GM18508 (cell line): ENCODE measurements around the gene KLK12.

Source experiments
- ATAC-seq: cut with Tn5 transposase; IDR thresholded peaks from one replicate; pipeline ENCODE4 v1.9.1; 2021; ENCODE audit warnings: moderate number of reproducible peaks; ENCODE audit not compliant: insufficient read depth, unreplicated experiment

Gene KLK12

GRCh38 chr19:51018745-51019543, 15.9 kb downstream of the KLK12 start:
- no peak for ATAC-seq

DNA sequence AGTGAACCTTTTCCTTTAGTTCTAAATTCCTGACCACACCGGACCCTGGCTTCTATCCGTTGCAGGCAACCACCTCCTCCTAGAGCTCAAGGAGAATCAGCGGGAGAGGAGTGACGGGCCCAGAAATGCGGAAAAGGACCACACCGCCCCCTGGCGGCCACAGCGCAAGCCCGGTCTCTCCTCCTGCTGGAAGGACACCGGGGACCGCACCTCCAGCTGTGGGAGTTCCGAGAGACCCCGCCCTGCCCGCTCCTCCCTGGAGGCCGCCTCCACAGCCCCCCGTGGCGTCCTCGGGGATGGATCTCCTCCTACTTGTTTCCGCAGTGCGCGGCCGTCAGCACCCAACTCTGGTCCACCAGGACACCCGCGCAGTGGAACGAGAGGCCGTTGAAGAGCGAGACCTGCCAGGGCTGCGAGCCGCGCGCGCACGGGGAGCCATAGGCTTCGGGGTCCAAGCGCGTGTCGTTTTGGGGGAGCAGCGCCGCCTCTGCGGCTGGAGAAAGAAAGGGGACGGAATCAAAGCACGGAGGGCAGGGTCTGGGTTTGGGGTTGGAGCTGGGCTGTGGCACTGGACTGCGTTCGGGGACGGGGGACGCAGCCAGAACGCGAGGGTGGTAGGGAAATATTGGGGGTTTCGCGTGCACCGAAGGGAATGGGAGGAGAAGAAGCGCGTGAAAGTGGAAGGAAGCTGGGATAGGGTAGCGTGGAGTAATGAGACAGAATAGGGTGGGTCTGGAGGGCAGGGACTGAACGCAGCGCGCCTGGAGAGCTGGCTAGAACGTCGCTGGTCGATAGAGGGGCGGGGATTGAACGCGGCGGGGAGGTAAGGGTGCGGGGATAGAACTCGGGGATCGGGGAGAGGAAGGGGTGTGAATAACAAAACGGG, 17.8 kb downstream of the KLK12 start:
- ATAC-seq, result no peak

GRCh38 chr19:51015691-51016267, 19.0 kb downstream of the KLK12 start:
- no peak for ATAC-seq

GRCh38 chr19:51014242-51014641, 20.6 kb downstream of the KLK12 start:
- ATAC-seq, result no peak

- no peak for ATAC-seq
Observed at GRCh38 chr19:51012661-51013190, 22.1 kb downstream of the KLK12 start.

- ATAC-seq, result no peak
Observed at GRCh38 chr19:51010066-51010795, 24.6 kb downstream of the KLK12 start.

DNA sequence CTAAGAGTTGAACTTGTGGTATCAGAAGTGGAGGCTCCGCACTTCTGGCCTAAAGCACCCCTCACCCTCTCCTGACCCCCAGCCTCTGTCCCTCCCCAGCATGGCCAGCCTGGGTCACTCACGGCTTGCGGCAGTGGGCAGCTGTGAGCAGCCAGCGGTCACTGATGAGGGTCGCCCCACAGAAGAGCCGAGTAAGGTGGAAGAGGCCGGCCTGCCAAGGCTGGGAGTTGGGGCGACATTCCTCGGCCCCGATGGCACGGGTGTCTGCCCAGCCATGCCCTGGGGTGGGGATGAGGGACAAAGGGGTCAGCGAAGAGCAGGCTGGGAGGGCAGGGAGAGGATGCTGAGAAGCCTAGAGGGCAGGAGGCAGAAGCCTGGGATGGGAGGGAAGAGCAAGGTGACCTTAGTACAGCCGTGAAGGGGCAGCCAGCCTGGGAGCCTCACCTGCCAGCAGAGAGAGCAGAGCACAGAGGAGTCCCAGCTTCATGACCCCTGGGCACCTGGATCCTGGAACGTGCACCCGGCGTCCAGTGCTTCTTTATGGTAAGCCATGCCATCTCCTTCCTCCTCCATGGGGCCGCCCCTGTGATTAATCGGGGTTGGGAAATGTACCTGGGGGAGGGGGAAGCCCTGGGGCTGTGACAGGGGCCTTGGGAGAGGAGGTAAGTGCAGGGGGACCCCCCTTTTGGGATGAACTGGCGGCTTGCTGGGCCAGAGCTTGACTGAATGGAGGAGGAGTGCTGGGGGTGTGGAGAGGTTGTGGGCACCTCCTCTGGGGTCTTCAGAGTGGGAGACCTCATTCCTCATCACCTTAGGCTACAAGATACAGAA, 25.5 kb downstream of the KLK12 start:
- ATAC-seq, result no peak

GRCh38 chr19:51007488-51007887, 27.3 kb downstream of the KLK12 start:
- no peak for ATAC-seq

- no peak for ATAC-seq
Observed at GRCh38 chr19:51006406-51006805, 28.4 kb downstream of the KLK12 start.

DNA sequence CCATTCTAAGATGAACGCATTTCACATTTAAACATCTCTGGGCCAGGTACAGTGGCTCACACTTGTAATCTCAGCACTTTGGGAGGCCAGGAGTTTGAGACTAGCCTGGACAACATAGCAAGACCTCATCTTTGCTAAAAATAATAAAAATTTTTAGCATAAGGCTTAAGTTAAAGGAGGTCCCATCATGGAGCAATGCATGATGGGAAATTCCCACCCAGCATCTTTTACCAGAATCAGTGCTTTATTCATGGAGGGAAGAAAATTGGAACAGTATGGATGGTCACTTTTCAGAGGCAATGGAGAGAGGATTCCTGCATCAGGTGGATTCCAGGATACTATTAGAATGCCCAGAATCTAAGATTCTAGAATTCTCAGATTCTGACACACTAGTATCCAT, 29.6 kb downstream of the KLK12 start:
- ATAC-seq, result no peak

DNA sequence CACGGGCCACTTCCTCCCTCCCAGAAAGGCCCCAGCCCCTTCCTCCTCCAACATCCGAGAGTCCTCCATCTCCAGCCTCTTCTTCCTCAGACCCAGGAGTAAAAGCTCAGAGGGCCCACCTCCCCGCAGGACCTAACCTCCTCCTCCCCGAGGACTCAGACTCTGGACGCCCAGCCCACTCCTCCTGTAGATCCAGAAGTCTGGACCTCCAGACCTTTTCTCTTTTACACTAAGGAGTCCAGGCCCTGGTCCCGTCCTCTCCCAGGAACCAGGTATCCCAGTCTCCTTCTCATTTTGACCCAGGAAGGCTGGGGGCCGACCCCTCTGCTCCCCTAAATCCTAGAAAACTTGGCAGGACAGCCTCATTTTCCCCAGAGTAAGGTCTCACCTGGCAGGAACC, 31.5 kb downstream of the KLK12 start:
- no peak for ATAC-seq

- ATAC-seq, result no peak
Observed at GRCh38 chr19:51002542-51003311, 32.1 kb downstream of the KLK12 start.

DNA sequence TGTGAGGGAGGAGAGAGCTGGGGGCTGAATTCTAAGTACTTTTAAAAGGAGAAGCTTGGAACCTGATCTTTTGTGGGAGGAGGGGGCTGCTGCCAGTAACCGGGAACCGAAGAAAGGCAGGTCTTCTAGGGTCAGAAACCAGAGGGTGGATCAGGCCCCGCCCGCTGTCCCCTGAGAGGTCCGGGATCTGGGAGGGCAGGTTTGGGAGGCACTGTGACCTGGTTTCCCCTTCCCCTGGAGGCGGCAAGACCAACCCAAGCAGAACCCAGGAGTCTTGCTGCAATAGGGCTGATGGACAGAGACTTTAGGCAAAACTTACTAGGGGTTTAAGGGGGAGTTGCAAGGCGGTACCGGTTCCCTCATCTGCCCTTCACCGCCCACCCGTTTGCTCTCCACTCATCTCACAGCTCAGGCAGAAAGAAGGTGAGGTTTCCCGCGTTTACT, 32.7 kb downstream of the KLK12 start:
- no peak for ATAC-seq

GRCh38 chr19:51001515-51001914, 33.3 kb downstream of the KLK12 start, which contains the start of gene KLK8:
KLK8 (minus strand) TSS chr19:51001604; CDS start chr19:51001167, 437 bp downstream.
- ATAC-seq, result no peak

DNA sequence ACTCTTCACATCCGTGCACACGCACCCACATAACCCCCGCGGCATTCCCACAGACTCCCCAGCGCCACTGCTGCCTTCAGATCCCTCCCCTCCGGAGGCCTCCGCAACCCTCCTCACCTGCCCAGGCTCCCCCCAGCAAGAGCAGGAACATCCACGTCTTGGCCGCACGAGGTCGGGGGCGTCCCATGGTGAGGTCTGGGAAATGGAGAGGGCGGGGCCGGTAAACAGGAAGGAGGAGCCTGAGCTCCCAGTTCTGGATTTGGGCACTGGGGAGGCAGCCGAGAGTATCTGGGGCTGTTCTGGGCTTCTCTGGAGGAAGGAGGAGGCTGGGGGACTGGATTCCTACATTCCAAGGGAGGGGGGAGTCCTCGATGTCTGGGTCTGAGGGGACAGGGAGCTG, 33.8 kb downstream of the KLK12 start:
- no peak for ATAC-seq

- ATAC-seq, result no peak
Observed at GRCh38 chr19:51000426-51000825, 34.4 kb downstream of the KLK12 start.

- no peak for ATAC-seq
Observed at GRCh38 chr19:50998686-50999085, 36.1 kb downstream of the KLK12 start.

- ATAC-seq, result no peak
Observed at GRCh38 chr19:50998061-50998460, 36.7 kb downstream of the KLK12 start.
